Heart left ventricle (tissue), 13 donors: Measurements from ENCODE around the gene MMP24.

ENCODE experiments used
- POLR2A ChIP-seq, 2 donors: fragments of 450-650 bp; IDR thresholded peaks; one replicate each; pipeline ENCODE4 v1.6.1; 2017; ENCODE audit warnings: antibody characterized with exemption in 2 of 2, mild to moderate bottlenecking in 2 of 2, moderate library complexity in 2 of 2
- TF ChIP-seq, protein P1 (sequence below), 12 donors: fragments of 200-600 bp; sonication (generic) in 4 of 12; IDR thresholded peaks; one replicate each; pipeline versions ENCODE4 v1.5.0 to v1.8.0; 2018 to 2022; ENCODE audit warnings: antibody characterized with exemption in 12 of 12, mild to moderate bottlenecking in 5 of 12
- donor health status: ischemic (EF 13 %, LVEDD 7.1; RV severe dilation, severe dysfunction).
- donor health status: DM: no; HTN: yes; CAD: no.
- donor health status: DM: no; HTN: no; CAD: no.
- donor health status: ischemic (EF 25% LVEDD 6.9; RV normal size, moderate dysfunction).
- donor health status: ischemic (EF 25% LVEDD 5.7; RV mildly dilated, moderate dysfunction).
- donor health status: ischemic (EF 35%, LVEDD 5.7; RV mildly dilated, moderate dysfunction).
- donor health status: nonischemic (EF 11% LVEDD 7.7; RV severe dilation, severe dysfunction).
- donor health status: DM: yes; HTN: yes; CAD: no.
- donor health status: PGD.
- donor health status: ischemic (EF 29% LVEDD 5.4; RV normal size, mild dysfunction).
- donor health status: nonischemic (EF 23%, LVEDD 6.1; RV moderate dilation, normal function).

DNA sequence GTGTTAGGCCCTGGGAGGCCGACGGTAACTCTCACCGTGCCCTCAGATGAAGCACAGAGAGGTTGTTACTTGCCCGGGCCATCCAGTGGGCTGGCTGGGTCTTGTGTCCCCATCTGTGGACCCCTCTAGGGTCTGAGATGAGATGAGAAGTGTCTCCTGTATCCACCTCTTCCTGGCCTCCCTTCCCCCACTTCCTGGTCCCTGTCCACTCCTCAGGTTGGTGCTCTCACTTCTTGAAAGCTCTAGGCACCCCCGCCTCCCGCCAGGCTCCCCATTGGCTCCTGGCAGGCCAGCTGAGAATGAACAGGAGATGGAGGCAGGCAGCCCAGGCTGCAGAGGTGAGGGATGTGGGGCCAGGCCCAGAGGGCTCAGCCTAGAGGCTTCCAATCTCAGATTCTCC is 49.9 kb downstream of the MMP24 start:
- TF ChIP-seq, protein P1, sequence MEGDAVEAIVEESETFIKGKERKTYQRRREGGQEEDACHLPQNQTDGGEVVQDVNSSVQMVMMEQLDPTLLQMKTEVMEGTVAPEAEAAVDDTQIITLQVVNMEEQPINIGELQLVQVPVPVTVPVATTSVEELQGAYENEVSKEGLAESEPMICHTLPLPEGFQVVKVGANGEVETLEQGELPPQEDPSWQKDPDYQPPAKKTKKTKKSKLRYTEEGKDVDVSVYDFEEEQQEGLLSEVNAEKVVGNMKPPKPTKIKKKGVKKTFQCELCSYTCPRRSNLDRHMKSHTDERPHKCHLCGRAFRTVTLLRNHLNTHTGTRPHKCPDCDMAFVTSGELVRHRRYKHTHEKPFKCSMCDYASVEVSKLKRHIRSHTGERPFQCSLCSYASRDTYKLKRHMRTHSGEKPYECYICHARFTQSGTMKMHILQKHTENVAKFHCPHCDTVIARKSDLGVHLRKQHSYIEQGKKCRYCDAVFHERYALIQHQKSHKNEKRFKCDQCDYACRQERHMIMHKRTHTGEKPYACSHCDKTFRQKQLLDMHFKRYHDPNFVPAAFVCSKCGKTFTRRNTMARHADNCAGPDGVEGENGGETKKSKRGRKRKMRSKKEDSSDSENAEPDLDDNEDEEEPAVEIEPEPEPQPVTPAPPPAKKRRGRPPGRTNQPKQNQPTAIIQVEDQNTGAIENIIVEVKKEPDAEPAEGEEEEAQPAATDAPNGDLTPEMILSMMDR (IDR thresholded peaks at IDR 0.05), result no peak
- TF ChIP-seq POLR2A (IDR thresholded peaks at IDR 0.05), result no peak
